Activated CD4-positive, alpha-beta T cell treated with anti-CD3 and anti-CD28 coated beads, Interleukin-2, amount 10 ng/mL, durations not matched to agents 7 days and 5 days (primary cell): ENCODE measurements around the gene APBB2. TPM values are rescaled to one million over a fixed set of nuclear protein-coding genes. Genes with fewer than 3 reads are reported as not detected.
A peak's percentile ranks its signal among the peaks of the same experiment; 100 is the strongest.

Experiments used
- CTCF ChIA-PET: fragments of 350-600 bp; sonication (Branson Sonifier 250); formaldehyde crosslinking; loops from one replicate; lab custom pipeline; 2021; ENCODE audit warnings: antibody characterized with exemption; lab: Charles Lee
- POLR2A ChIA-PET: fragments of 350-600 bp; sonication (Branson Sonifier 250); formaldehyde crosslinking; loops from one replicate; lab custom pipeline; 2021; ENCODE audit warnings: antibody characterized with exemption; lab: Charles Lee
- DNase-seq: peaks from one replicate; pipeline ENCODE4 v3.0.0-alpha.2; 2020
- H3K27ac Mint-ChIP-seq: one replicate; pipeline ENCODE4 v1.8.0; 2021; ENCODE audit warnings: mild to moderate bottlenecking, moderate library complexity, mixed read lengths
- H3K27me3 Mint-ChIP-seq: one replicate; pipeline ENCODE4 v1.8.0; 2021; ENCODE audit warnings: mixed read lengths
- H3K36me3 Mint-ChIP-seq: one replicate; pipeline ENCODE4 v1.8.0; 2021; ENCODE audit warnings: low read depth, mixed read lengths
- H3K4me1 Mint-ChIP-seq: one replicate; pipeline ENCODE4 v1.8.0; 2021; ENCODE audit warnings: mixed read lengths
- H3K4me3 Mint-ChIP-seq: one replicate; pipeline ENCODE4 v1.8.0; 2021; ENCODE audit warnings: mild to moderate bottlenecking, moderate library complexity, mixed read lengths
- H3K9me3 Mint-ChIP-seq: one replicate; pipeline ENCODE4 v1.8.0; 2021; ENCODE audit warnings: mixed read lengths
- total RNA-seq, 2 experiments: library from RNA; stranded (reverse); gene quantifications; one replicate each; pipeline ENCODE4 v1.2.3, GENCODE V29; 2021

The APBB2 gene
- total RNA-seq, 2 experiments from 2014 or later: 0.45 to 0.62 TPM

DNA sequence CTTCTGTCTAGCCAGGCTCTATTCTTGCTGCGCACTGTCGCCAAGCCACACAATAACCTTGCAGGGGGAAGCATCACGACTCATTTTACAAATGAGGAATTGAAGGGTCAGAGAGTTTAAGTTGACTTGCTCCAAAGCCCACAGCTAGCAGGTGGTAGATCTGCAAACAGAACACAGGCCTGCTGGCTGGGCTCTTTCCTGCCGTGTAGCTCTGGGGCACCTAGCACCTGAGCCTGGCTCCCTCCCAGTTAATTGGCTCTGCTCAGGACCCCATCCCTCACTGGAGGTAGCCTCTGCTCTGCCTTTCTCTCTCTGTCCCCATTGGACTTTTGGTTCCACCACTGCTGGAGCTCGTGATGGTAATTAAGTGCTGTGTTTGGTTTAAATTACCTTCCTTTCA, 366.1 kb downstream of the APBB2 start:
- DNase-seq: no peak
- ChIA-PET CTCF (interaction anchor here (2.0 kb wide), 1 partner anchor 7 kb away, joined by 7 read pairs; no protein-coding TSS in a partner anchor), POLR2A (no interaction called here)
- Mint-ChIP-seq H3K4me1 (no peaks in the 10 kb centered on the region), H3K27ac (no peak overlapping the region), H3K9me3 (no peaks in the 10 kb centered on the region), H3K27me3 (peaks cover 19% of the 10 kb centered on the region), H3K36me3 (no peaks in the 10 kb centered on the region), H3K4me3 (no peak overlapping the region)

DNA sequence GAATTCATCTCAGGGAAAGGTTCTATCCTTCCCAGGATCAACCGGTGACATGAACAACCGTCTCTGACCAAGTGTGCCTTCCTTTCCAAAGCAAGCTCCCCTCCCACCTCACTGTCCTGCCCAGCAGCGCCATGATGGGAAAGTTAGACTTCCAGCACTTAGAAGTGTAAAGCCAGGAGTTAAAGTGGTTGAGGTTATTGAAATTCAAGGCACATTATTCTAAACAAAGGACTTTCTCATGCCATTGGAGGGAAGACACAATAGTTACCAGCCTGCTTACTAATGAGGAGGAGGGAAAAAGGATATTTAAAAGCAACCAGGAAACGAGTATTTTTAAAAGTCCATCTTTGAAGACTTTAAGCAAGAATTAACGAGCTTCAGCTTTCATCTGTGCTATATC, 367.8 kb downstream of the APBB2 start:
- no peak for DNase-seq
- CTCF ChIA-PET: interaction anchor here (0.5 to 2.2 kb wide), 3 partner anchors 79 to 341 kb away, joined by 3 to 7 read pairs (median 4); no protein-coding TSS in a partner anchor
- H3K9me3 Mint-ChIP-seq: no peaks in the 10 kb centered on the region
- no peaks in the 10 kb centered on the region for H3K4me1 Mint-ChIP-seq
- no peaks in the 10 kb centered on the region for H3K36me3 Mint-ChIP-seq
- peaks cover 17% of the 10 kb centered on the region for H3K27me3 Mint-ChIP-seq
- no peak overlapping the region for H3K27ac Mint-ChIP-seq
- POLR2A ChIA-PET: interaction anchor here (0.6 kb wide), 1 partner anchor 64 kb away, joined by 3 read pairs; no protein-coding TSS in a partner anchor
- no peak overlapping the region for H3K4me3 Mint-ChIP-seq

- Mint-ChIP-seq H3K4me1 (peaks cover 5% of the 10 kb centered on the region), H3K27me3 (peaks cover 17% of the 10 kb centered on the region), H3K4me3 (no peak overlapping the region), H3K36me3 (no peaks in the 10 kb centered on the region), H3K27ac (no peak overlapping the region), H3K9me3 (no peaks in the 10 kb centered on the region)
- ChIA-PET CTCF (interaction anchor here (0.8 to 2.4 kb wide), 3 partner anchors 110 to 113 kb away, joined by 4 to 7 read pairs (median 7); no protein-coding TSS in a partner anchor), POLR2A (no interaction called here)
- no peak for DNase-seq
Observed at GRCh38 chr4:40845154-40845835, 369.0 kb downstream of the APBB2 start.

DNA sequence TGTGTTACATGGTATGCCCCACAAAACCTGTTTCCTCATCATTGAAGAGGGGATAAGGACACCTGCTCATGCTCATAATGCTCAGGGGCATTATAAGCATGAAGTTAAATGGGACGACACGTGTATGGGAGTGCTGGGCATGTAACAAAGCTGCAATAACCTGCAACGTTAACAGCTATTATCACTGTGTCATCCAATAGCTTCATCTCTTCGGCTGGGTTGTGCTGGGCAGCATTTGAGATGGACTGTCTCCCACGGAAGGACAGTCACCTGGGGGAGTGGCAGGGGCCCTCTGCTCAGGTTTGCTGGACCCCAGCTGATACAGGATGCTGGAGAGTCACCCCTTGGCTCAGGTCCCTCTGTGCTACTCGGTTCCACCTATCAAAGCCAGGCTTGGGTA, 370.1 kb downstream of the APBB2 start:
- Mint-ChIP-seq H3K4me1 (peaks cover 5% of the 10 kb centered on the region), H3K27ac (no peak overlapping the region), H3K4me3 (no peak overlapping the region), H3K27me3 (peaks cover 14% of the 10 kb centered on the region), H3K9me3 (no peaks in the 10 kb centered on the region), H3K36me3 (no peaks in the 10 kb centered on the region)
- POLR2A ChIA-PET: no interaction called here
- CTCF ChIA-PET: interaction anchor here (0.8 to 2.4 kb wide), 4 partner anchors 100 to 112 kb away, joined by 4 to 7 read pairs (median 6); no protein-coding TSS in a partner anchor
- DNase-seq: no peak

GRCh38 chr4:40843696-40844095, 370.6 kb downstream of the APBB2 start:
- DNase-seq: peak; percentile 50
- no peaks in the 10 kb centered on the region for H3K9me3 Mint-ChIP-seq
- CTCF ChIA-PET: interaction anchor here (0.7 to 2.4 kb wide), 3 partner anchors 11 to 108 kb away, joined by 3 to 7 read pairs (median 4); no protein-coding TSS in a partner anchor
- no peak overlapping the region for H3K4me3 Mint-ChIP-seq
- peaks cover 5% of the 10 kb centered on the region for H3K4me1 Mint-ChIP-seq
- no peaks in the 10 kb centered on the region for H3K36me3 Mint-ChIP-seq
- H3K27ac Mint-ChIP-seq: no peak overlapping the region
- peaks cover 10% of the 10 kb centered on the region for H3K27me3 Mint-ChIP-seq
- POLR2A ChIA-PET: no interaction called here

- peaks cover 5% of the 10 kb centered on the region for H3K4me1 Mint-ChIP-seq
- no peak overlapping the region for H3K27ac Mint-ChIP-seq
- DNase-seq: no peak
- CTCF ChIA-PET: interaction anchor here (0.7 to 2.4 kb wide), 4 partner anchors 12 to 107 kb away, joined by 3 to 7 read pairs (median 5); no protein-coding TSS in a partner anchor
- H3K27me3 Mint-ChIP-seq: peaks cover 4% of the 10 kb centered on the region
- no peaks in the 10 kb centered on the region for H3K9me3 Mint-ChIP-seq
- POLR2A ChIA-PET: no interaction called here
- H3K36me3 Mint-ChIP-seq: no peaks in the 10 kb centered on the region
- H3K4me3 Mint-ChIP-seq: no peak overlapping the region
Observed at GRCh38 chr4:40842725-40843423, 371.5 kb downstream of the APBB2 start.

DNA sequence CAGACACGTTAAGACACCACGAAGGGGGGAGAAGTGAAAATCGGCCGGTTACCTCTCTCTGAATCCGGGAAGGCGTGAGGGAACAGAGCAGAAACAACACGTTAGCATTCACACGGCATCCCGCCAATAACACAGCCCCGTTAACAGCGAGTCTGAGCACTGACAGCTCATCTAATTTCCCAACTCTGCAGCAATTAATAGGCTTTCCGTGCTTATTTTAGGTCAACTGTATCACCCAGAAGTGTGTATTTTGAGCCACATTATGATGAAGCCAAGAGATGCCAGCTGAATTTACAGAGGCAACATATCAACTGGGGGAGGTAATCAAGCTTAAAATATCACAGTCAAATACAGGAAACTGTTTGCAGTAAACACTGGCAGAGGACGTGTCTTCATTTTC, 372.0 kb downstream of the APBB2 start:
- ChIA-PET CTCF (interaction anchor here (2.1 to 2.3 kb wide), 2 partner anchors 11 to 103 kb away, joined by 6 to 12 read pairs; no protein-coding TSS in a partner anchor), POLR2A (no interaction called here)
- Mint-ChIP-seq H3K9me3 (no peaks in the 10 kb centered on the region), H3K4me1 (peaks cover 5% of the 10 kb centered on the region), H3K4me3 (no peak overlapping the region), H3K36me3 (no peaks in the 10 kb centered on the region), H3K27ac (no peak overlapping the region), H3K27me3 (peaks cover 4% of the 10 kb centered on the region)
- no peak for DNase-seq

DNA sequence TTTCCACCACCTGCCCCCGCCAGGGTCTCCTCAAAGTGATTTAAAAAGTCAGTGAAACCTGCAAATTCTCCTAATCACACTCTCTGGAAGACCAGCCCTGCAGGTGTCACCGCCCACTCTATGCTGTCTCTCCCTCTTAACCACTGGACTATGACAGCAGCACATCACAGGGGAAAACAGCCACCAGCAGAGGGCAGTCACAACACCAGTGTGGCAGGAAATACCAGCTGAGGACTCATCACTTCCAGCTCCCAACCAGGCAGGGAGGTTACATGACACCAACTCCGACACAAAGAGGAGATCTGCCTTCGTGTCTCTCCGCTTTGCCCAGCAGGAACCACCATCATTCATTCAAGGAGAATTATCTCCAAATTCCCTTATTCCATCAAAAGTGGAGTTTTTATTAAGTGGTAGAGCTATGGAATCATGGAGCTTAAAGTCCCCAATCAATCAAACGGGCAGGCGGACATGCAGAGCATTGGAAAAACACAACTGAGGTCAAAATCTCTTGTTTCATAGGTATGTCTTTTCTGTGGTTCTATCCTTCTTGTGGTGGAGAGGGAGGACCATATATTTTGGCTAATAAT, 373.3 kb downstream of the APBB2 start:
- ChIA-PET CTCF (interaction anchor here (0.6 to 2.3 kb wide), 17 partner anchors 8 to 1156 kb away, joined by 3 to 12 read pairs (median 4); partner anchors contain the start of gene NSUN7), POLR2A (interaction anchor here (0.5 kb wide), 1 partner anchor 848 kb away, joined by 3 read pairs; no protein-coding TSS in a partner anchor)
- Mint-ChIP-seq H3K36me3 (no peaks in the 10 kb centered on the region), H3K9me3 (no peaks in the 10 kb centered on the region), H3K4me1 (peaks cover 5% of the 10 kb centered on the region), H3K4me3 (no peak overlapping the region), H3K27ac (no peak overlapping the region), H3K27me3 (peaks cover 4% of the 10 kb centered on the region)
- peak; percentile 79 for DNase-seq

DNA sequence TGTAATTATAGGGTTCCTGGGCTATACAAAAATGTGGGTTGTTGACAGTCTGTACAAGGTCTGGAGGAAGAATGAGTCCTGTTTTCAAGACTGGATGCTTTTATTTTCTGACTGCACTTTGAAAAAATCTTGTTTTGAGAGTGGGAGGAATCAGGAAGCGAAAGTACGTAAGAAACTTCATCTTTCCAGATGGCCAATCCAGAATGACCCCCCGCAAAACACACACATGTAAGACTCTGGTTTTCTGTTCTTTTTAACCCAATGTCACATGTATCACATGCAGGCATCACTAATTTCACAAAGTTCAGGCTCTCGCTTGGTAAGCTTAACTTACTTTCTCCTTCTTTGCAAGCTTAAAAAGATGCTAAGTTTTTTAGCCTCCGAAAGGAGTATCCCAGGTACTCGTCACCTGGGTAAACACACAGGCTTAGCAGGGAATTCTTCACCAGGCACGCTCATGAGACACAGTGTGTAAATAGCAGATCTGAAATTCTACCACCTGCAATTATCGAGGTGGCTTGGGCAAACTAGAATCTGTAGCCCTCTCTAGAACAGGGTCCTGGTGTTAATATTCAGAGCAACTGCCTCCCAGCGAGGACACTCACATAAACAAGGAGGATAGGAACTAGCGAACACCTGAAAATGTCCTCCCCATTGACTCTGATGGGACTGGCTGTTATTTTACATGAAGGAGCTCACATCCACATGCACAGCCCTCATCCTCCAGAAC, 373.9 kb downstream of the APBB2 start:
- Mint-ChIP-seq H3K4me3 (no peak overlapping the region), H3K9me3 (no peaks in the 10 kb centered on the region), H3K27ac (no peak overlapping the region), H3K27me3 (peaks cover 1% of the 10 kb centered on the region), H3K4me1 (peaks cover 5% of the 10 kb centered on the region), H3K36me3 (no peaks in the 10 kb centered on the region)
- POLR2A ChIA-PET: interaction anchor here (0.5 kb wide), 1 partner anchor 847 kb away, joined by 3 read pairs; no protein-coding TSS in a partner anchor
- CTCF ChIA-PET: interaction anchor here (0.6 to 2.3 kb wide), 16 partner anchors 8 to 1157 kb away, joined by 3 to 12 read pairs (median 5); partner anchors contain the start of gene NSUN7
- DNase-seq: no peak

GRCh38 chr4:40838742-40839141, 375.6 kb downstream of the APBB2 start:
- ChIA-PET CTCF (interaction anchor here (1.1 kb wide), 1 partner anchor 9 kb away, joined by 5 read pairs; no protein-coding TSS in a partner anchor), POLR2A (no interaction called here)
- Mint-ChIP-seq H3K9me3 (no peaks in the 10 kb centered on the region), H3K36me3 (no peaks in the 10 kb centered on the region), H3K4me3 (no peak overlapping the region), H3K27ac (no peak overlapping the region), H3K4me1 (peaks cover 5% of the 10 kb centered on the region), H3K27me3 (peaks cover 1% of the 10 kb centered on the region)
- DNase-seq: no peak

DNA sequence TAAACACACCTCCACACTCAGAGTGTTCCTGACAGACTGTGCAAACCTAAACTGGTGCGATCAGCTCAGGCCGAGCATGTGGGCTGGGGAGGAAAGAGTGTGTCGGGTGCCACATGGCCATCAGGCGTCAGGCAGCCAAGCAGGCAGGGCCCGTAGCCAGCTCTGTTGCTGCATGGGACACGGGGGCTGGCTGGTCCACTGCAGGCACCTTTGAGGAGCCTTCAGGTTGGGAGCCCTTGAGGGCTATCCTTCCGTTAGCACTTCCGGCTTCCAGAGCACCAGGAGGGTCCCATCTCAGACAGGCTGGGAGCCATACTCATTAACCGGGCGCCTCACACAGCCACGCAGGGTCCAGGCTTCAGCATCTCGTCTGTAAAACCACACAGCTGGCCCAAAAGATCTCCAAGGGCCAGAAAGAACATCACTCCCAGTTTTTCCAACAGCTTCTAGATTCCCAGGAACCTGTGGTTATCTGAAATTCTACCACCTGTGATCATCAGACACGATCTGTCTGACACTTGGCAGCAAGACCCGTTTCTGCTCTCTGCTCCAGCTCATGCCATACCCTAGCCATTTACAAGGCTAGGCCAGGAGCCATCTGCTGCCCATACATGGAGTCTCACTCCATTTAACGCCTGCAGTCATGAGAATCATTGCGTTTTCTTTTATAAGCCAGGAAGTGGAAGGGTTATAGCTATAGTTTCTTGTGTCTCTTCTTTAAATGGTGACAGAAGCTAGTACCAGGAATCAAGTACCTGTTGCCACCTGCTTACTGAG, 377.1 kb downstream of the APBB2 start:
- H3K4me3 Mint-ChIP-seq: no peak overlapping the region
- no peak overlapping the region for H3K27ac Mint-ChIP-seq
- peaks cover 1% of the 10 kb centered on the region for H3K27me3 Mint-ChIP-seq
- H3K9me3 Mint-ChIP-seq: no peaks in the 10 kb centered on the region
- no peaks in the 10 kb centered on the region for H3K36me3 Mint-ChIP-seq
- no peak for DNase-seq
- ChIA-PET CTCF (interaction anchor here (2.1 kb wide), 1 partner anchor 12 kb away, joined by 4 read pairs; no protein-coding TSS in a partner anchor), POLR2A (no interaction called here)
- peaks cover 5% of the 10 kb centered on the region for H3K4me1 Mint-ChIP-seq
